Left ventricle myocardium inferior (tissue), 1 donor: Measurements from ENCODE around the gene MAS1. TPM values are rescaled to one million over a fixed set of nuclear protein-coding genes. Genes with fewer than 3 reads are reported as not detected.
"Not testable (repeated sequence)": the region's sequence is repeated elsewhere in the genome, so short reads cannot be mapped to it uniquely, and the experiment has no call there.

Experiments used
- DNase-seq: peaks from one replicate; pipeline ENCODE4 v3.0.0-alpha.2; 2020
- H3K27ac ChIP-seq: fragments of 200-600 bp; replicated peaks from 2 replicates; pipeline ENCODE4 v1.8.0; 2021
- H3K27me3 ChIP-seq: fragments of 200-600 bp; 2 replicates; pipeline ENCODE4 v1.8.0; 2021; ENCODE audit warnings: low read depth
- H3K36me3 ChIP-seq: fragments of 200-600 bp; 2 replicates; pipeline ENCODE4 v1.8.0; 2021
- H3K4me1 ChIP-seq: fragments of 200-600 bp; 2 replicates; pipeline ENCODE4 v1.8.0; 2021
- H3K4me3 ChIP-seq: fragments of 200-600 bp; 2 replicates; pipeline ENCODE4 v1.8.0; 2021; ENCODE audit warnings: mild to moderate bottlenecking, moderate library complexity
- H3K9me3 ChIP-seq: fragments of 200-600 bp; replicated peaks from 2 replicates; pipeline ENCODE4 v1.8.0; 2021
- intact Hi-C: fragments of 100-400 bp; cut with micrococcal nuclease; formaldehyde crosslinking; loops from one replicate; pipeline ENCODE4 v1.11.0; 2022
- total RNA-seq: library from RNA; stranded (reverse); fragmentation: NEBNext Ultra II Directional; extraction: Animal tissue kit (Norgen Biotek cat#: 25700); gene quantifications from one replicate; pipeline ENCODE4 v1.2.1, GENCODE V29; 2021
- TF ChIP-seq, protein P1 (sequence below): fragments of 200-600 bp; IDR thresholded peaks from 2 replicates; pipeline ENCODE4 v1.8.0; 2021; ENCODE audit warnings: antibody characterized with exemption, mild to moderate bottlenecking, borderline replicate concordance
- donor health status: DM: no; HTN: yes; CAD: no; lungs with severe emphysema.

The MAS1 gene
- total RNA-seq, 1 donor from 2014 or later, result not detected

DNA sequence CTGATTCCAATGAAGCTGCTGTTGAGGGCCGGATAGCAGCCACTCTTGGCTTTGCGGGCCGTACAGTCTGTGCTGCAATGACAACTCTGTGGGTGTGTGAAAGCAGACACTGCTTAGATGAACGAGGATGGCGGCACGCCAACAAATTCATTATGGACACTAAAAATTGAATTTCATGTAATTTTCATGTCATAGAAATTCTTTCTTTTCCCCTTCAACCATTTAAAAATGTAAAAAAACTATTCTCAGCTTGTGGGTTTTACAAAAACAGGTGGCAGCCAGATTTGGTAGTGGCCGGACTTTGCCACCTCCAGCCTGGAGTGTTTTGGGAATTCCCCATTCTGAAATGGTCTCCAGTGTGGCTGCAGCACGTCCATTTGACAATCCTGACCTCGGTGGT, 26.0 kb downstream of the MAS1 start:
- intact Hi-C loops, result no loop called here
- H3K36me3 ChIP-seq, result no peaks in the 10 kb centered on the region

GRCh38 chr6:159919011-159919511, 28.3 kb downstream of the MAS1 start:
- TF ChIP-seq, protein P1, sequence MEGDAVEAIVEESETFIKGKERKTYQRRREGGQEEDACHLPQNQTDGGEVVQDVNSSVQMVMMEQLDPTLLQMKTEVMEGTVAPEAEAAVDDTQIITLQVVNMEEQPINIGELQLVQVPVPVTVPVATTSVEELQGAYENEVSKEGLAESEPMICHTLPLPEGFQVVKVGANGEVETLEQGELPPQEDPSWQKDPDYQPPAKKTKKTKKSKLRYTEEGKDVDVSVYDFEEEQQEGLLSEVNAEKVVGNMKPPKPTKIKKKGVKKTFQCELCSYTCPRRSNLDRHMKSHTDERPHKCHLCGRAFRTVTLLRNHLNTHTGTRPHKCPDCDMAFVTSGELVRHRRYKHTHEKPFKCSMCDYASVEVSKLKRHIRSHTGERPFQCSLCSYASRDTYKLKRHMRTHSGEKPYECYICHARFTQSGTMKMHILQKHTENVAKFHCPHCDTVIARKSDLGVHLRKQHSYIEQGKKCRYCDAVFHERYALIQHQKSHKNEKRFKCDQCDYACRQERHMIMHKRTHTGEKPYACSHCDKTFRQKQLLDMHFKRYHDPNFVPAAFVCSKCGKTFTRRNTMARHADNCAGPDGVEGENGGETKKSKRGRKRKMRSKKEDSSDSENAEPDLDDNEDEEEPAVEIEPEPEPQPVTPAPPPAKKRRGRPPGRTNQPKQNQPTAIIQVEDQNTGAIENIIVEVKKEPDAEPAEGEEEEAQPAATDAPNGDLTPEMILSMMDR, result no peak
- Histone ChIP-seq H3K27ac (no peak overlapping the region), H3K36me3 (no peaks in the 10 kb centered on the region), H3K4me1 (no peaks in the 10 kb centered on the region), H3K27me3 (no peaks in the 10 kb centered on the region), H3K9me3 (peaks cover 8% of the 10 kb centered on the region), H3K4me3 (no peak overlapping the region)
- intact Hi-C loops, result no loop called here
- DNase-seq, result no peak

More for the DNA sequence above, 26.0 kb downstream of the MAS1 start:
- H3K27me3 ChIP-seq, result peaks cover 12% of the 10 kb centered on the region
- no peak overlapping the region for H3K4me3 ChIP-seq
- H3K9me3 ChIP-seq, result peaks cover 6% of the 10 kb centered on the region
- no peaks in the 10 kb centered on the region for H3K4me1 ChIP-seq
- no peak overlapping the region for H3K27ac ChIP-seq
- DNase-seq, result no peak
- TF ChIP-seq, protein P1, result no peak

GRCh38 chr6:159919800-159920199, 29.0 kb downstream of the MAS1 start:
- no peaks in the 10 kb centered on the region for H3K36me3 ChIP-seq
- peaks cover 11% of the 10 kb centered on the region for H3K9me3 ChIP-seq
- no peak for DNase-seq
- intact Hi-C loops, result no loop called here
- no peak overlapping the region for H3K4me3 ChIP-seq
- H3K27me3 ChIP-seq, result no peaks in the 10 kb centered on the region
- no peak overlapping the region for H3K27ac ChIP-seq
- H3K4me1 ChIP-seq, result no peaks in the 10 kb centered on the region
- TF ChIP-seq, protein P1, result no peak

DNA sequence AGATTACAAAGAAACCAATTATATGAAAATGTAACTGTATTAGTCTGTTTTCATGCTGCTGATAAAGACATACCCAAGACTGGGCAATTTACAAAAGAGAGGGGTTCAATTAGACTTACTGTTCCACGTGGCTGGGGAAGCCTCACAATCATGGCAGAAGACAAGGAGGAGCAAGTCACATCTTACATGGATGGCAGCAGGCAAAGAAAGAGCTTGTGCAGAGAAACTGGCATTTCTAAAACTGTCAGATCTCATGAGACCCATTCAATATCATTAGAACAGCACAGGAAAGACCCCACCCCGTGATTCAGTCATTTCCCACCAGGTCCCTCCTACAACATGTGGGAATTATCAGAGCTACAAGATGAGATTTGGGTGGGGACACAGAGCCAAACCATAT, 33.4 kb downstream of the MAS1 start:
- H3K27ac ChIP-seq, intact Hi-C loops, H3K4me3 ChIP-seq, H3K27me3 ChIP-seq, H3K36me3 ChIP-seq, H3K4me1 ChIP-seq, DNase-seq: not testable (repeated sequence)
- peaks cover 11% of the 10 kb centered on the region for H3K9me3 ChIP-seq

- H3K36me3 ChIP-seq, result no peaks in the 10 kb centered on the region
- no peak overlapping the region for H3K27ac ChIP-seq
- H3K4me1 ChIP-seq, result peaks cover 12% of the 10 kb centered on the region
- H3K9me3 ChIP-seq, result peaks cover 11% of the 10 kb centered on the region
- intact Hi-C loops, result no loop called here
- no peak for DNase-seq
- no peaks in the 10 kb centered on the region for H3K27me3 ChIP-seq
- H3K4me3 ChIP-seq, result no peak overlapping the region
- TF ChIP-seq, protein P1, result no peak
These were observed 35.9 kb downstream of the MAS1 start for GRCh38 chr6:159926542-159927203.

GRCh38 chr6:159929819-159930218, 39.0 kb downstream of the MAS1 start:
- H3K4me1 ChIP-seq, result peaks cover 12% of the 10 kb centered on the region
- H3K27me3 ChIP-seq, result no peaks in the 10 kb centered on the region
- TF ChIP-seq, protein P1, result no peak
- no peaks in the 10 kb centered on the region for H3K36me3 ChIP-seq
- intact Hi-C loops, result no loop called here
- no peak for DNase-seq
- H3K27ac ChIP-seq, result no peak overlapping the region
- H3K9me3 ChIP-seq, result no peaks in the 10 kb centered on the region
- no peak overlapping the region for H3K4me3 ChIP-seq
